ENCODE measurements around the gene INS.

INS gene

GRCh38 chr11:2160736-2161259 is at the start of gene INS:
Gene INS (minus strand): TSS chr11:2161209. CDS start chr11:2160971, 238 bp downstream.
- DNase-seq, result no peak

- DNase-seq, result no peak
Observed at GRCh38 chr11:2210366-2211112, 49.5 kb upstream of the INS start.

GRCh38 chr11:2209900-2210321 is 48.9 kb upstream of the INS start:
- no peak for DNase-seq

GRCh38 chr11:2209370-2209801 is 48.4 kb upstream of the INS start:
- no peak for DNase-seq

- no peak for DNase-seq
Observed at GRCh38 chr11:2208691-2209369, 47.8 kb upstream of the INS start.

- no peak for DNase-seq
Observed at GRCh38 chr11:2207773-2208621, 47.0 kb upstream of the INS start.

- no peak for DNase-seq
Observed at GRCh38 chr11:2207212-2207611, 46.2 kb upstream of the INS start.

GRCh38 chr11:2205981-2206690 is 45.1 kb upstream of the INS start:
- DNase-seq, result no peak

- no peak for DNase-seq
Observed at GRCh38 chr11:2205214-2205720, 44.3 kb upstream of the INS start.

GRCh38 chr11:2204361-2205213 is 43.6 kb upstream of the INS start:
- DNase-seq, result no peak

- no peak for DNase-seq
Observed at GRCh38 chr11:2203440-2204259, 42.6 kb upstream of the INS start.

- DNase-seq, result no peak
Observed at GRCh38 chr11:2202900-2203439, 42.0 kb upstream of the INS start.

- DNase-seq, result no peak
Observed at GRCh38 chr11:2202071-2202899, 41.3 kb upstream of the INS start.

GRCh38 chr11:2201542-2201941 is 40.5 kb upstream of the INS start:
- DNase-seq, result no peak

GRCh38 chr11:2200957-2201519 is 40.0 kb upstream of the INS start:
- DNase-seq, result no peak

GRCh38 chr11:2200536-2200935 is 39.5 kb upstream of the INS start:
- no peak for DNase-seq

- DNase-seq, result no peak
Observed at GRCh38 chr11:2199466-2200341, 38.7 kb upstream of the INS start.
